Mucosa of descending colon (tissue), 3 donors: ENCODE measurements around the gene STK4. TPM values are rescaled to one million over a fixed set of nuclear protein-coding genes. Genes with fewer than 3 reads are reported as not detected.
A peak's percentile ranks its signal among the peaks of the same experiment; 100 is the strongest.

Source experiments
- ATAC-seq: fragments of 200-7000 bp; cut with Tn5 transposase; one replicate; pipeline ENCODE4 v1.9.1; 2020; ENCODE audit warnings: mild to moderate bottlenecking, moderate library complexity
- DNase-seq, 3 donors: peaks; one replicate each; pipeline ENCODE4 v3.0.0-alpha.2; 2020
- H3K36me3 ChIP-seq: fragments of 200-600 bp; one replicate; pipeline ENCODE4 v1.8.0; 2021; ENCODE audit warnings: low read depth, mild to moderate bottlenecking
- H3K4me1 ChIP-seq: fragments of 200-600 bp; one replicate; pipeline ENCODE4 v1.8.0; 2021; ENCODE audit warnings: low read depth, mild to moderate bottlenecking
- H3K4me3 ChIP-seq: fragments of 200-600 bp; one replicate; pipeline ENCODE4 v1.8.0; 2021; ENCODE audit warnings: mild to moderate bottlenecking
- H3K9me3 ChIP-seq: fragments of 200-600 bp; one replicate; pipeline ENCODE4 v1.8.0; 2021; ENCODE audit warnings: mild to moderate bottlenecking
- CTCF ChIP-seq: fragments of 200-600 bp; IDR thresholded peaks from one replicate; pipeline ENCODE4 v1.8.0; 2022; ENCODE audit warnings: antibody characterized with exemption, mild to moderate bottlenecking
- intact Hi-C, 2 donors: fragments of 100-400 bp; cut with DNase I in 1 of 2; cut with micrococcal nuclease in 1 of 2; formaldehyde crosslinking; loops; one replicate each; pipeline versions ENCODE4 v1.11.0 to v1.11.1; 2022; cut with DNase I, micrococcal nuclease
- total RNA-seq, 3 donors: library from RNA; stranded (reverse); fragmentation: NEBNext Ultra II Directional in 2 of 3; extraction: Animal tissue kit (Norgen Biotek cat#: 25700) in 2 of 3; gene quantifications; one replicate each; pipeline versions ENCODE4 v1.2.1 to v1.2.4, GENCODE V29; 2021 to 2023
- donor health status: DM: no; HTN: no; CAD: no; lungs with moderate emphysema.
- donor health status: DM: no; HTN: no; CAD: no.
- donor health status: DM: no; HTN: yes; CAD: no.

Gene STK4
- total RNA-seq, 3 donors from 2014 or later: 34.2 to 42.0 (median 36.6) TPM

DNA sequence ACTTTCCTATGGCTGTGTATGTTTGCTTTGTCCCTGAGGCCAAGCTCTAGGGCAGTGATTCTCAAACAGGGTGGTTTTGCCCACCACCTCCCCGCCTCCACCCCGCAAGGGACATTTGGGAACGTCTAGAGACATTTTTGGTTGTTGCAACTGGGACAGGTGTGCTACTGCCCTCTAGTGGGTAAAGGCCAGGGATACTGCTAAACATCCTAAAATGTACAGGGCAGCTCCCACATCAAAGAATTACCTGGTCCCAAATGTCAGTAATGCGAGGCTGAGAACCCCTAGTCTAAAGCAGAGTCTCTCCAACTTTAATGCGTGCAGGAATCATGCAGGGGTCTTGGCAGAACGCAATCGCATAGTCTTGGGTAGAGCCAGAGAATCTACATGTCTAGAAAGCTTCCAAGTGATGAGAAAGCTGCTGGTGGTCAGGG, 129.5 kb downstream of the STK4 start:
- peak in 1 of 3 donors; percentile 79 for DNase-seq
- Histone ChIP-seq H3K36me3 (no peaks in the 10 kb centered on the region), H3K9me3 (no peaks in the 10 kb centered on the region), H3K4me3 (no peak overlapping the region), H3K4me1 (no peaks in the 10 kb centered on the region)
- peak; percentile 70 for ATAC-seq
- intact Hi-C loops: no loop called here
- TF ChIP-seq CTCF: peak; percentile 56

DNA sequence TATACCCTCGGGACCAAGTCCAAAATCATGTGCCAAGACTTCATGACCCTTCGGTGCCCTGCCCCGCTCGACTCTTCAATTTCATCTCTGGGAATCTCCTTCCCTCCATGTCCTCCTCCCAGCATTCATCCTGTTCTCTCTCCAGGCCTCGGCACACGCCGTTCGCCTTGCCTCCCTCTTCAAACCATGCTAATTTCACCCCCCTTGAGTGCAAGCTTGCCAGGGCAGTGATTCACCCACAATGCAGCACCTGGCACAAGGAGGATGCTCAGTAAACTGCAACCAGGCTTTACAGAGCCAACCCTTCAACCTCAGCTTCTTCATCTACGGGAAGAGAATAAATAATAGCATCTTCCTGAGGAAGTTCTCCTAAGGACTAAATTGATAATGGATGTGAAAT, 130.5 kb downstream of the STK4 start:
- TF ChIP-seq CTCF: no peak
- no peak for DNase-seq
- H3K4me1 ChIP-seq: no peaks in the 10 kb centered on the region
- intact Hi-C loops: no loop called here
- H3K9me3 ChIP-seq: no peaks in the 10 kb centered on the region
- no peak overlapping the region for H3K4me3 ChIP-seq
- no peak for ATAC-seq
- no peaks in the 10 kb centered on the region for H3K36me3 ChIP-seq

DNA sequence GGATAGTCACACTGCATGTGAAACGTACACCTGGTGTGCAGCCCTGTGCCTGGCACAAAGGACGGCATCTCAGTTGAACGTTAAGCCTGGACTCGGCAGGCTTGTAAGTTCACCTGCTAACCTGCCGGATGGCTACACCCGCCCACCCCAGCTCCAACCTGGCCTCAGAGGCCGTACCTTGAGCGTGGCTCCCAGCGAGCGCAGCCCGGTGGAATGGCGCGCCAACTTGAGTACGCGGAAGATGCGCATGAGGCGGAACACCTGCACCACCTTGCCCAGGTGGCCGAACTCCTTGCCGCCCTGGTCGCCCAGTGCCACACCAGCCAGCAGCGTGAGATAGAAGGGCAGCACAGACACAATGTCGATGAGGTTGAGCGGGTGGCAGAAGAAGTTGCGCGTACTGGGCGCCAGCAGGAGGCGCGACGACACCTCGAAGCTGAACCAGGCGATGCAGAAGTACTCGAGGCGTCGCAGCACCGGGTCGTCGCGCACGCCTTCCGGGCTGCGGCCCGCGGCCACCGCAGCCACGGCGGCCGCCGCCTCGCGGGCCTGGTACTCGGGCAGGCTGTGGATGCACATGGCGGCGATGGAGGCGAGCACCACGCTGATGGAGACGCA, 131.3 kb downstream of the STK4 start:
- intact Hi-C loops: no loop called here
- Histone ChIP-seq H3K9me3 (no peaks in the 10 kb centered on the region), H3K4me3 (no peak overlapping the region), H3K36me3 (no peaks in the 10 kb centered on the region), H3K4me1 (no peaks in the 10 kb centered on the region)
- no peak for TF ChIP-seq CTCF
- ATAC-seq: peak; percentile 55
- DNase-seq: peak; percentile 57 to 63 (median 58)

DNA sequence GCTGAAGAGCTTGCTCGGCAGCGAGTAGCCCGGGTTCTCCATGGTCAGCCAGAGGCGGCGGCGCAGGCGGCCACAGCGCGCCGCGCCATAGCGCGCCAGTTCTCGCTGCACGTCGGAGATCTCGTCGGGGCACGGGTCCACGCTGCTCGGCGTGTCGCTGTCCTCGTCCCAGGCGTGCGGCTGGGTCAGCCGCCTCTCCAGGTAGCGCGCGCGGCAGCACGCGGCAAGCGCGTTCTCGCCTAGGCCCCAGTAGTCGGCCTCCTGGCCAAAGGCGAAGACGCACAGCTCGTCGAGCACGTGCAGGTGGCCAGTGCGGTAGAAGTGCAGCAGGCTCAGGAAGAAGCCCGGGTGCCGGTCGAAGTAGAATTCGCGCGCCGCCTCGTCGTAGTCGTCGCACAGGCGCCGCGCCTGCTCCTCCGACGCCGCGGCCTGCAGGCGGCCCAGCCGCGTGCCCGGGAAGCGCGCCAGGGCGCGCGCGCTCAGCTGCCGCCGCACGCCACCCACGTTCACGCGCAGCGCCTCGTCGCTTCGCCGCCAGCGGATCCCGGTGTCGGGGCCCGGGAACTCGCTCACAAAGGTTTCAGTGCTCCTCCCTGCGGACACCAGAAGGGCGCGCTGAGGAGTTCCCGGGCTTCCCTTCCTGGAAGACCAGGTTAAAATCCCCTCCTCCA, 131.9 kb downstream of the STK4 start:
- H3K4me3 ChIP-seq: no peak overlapping the region
- no peak for TF ChIP-seq CTCF
- no peaks in the 10 kb centered on the region for H3K4me1 ChIP-seq
- ATAC-seq (peak; percentile 35), DNase-seq (peak; percentile 25 to 56 (median 53))
- H3K9me3 ChIP-seq: no peaks in the 10 kb centered on the region
- H3K36me3 ChIP-seq: no peaks in the 10 kb centered on the region
- intact Hi-C loops: no loop called here

DNA sequence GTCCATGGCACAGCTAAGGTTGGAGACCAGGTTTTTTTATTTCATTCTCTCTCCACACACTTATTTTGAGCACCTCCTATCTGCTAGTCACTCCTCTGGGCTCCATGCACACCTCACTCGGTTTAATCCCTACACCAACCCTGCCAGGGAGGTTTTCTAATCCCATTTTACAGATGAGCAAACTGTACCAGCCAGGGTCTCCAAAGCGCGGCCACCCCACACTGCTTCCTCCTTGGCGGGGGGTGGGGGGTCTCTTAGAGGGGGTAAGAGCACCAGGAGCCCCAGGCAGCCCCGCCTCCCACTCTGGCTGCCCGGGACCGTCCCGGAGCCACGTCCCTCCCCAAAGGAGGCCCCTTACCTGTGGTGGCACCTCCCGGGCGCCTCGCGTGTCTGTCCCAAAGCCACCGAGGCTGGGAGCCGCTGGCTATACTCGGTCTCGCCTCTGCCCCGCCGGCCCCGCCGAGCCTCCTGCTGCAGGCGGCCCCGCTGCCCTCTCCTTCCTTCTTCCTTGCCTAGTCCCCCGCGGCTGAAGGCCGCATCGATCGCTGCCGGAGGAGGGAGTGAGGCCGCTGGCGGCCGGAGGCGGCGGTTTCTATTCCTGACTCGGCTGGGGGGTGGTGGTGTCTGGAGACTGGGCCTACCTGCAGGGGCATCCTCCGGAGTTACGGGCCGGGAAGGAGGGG, 134.4 kb downstream of the STK4 start, which contains the start of gene KCNS1:
Gene KCNS1 (minus strand): TSS at position 565 of the 683 bp plus-strand sequence. CDS start 1,891 bp downstream, outside the sequence.
- DNase-seq: peak in 1 of 3 donors; percentile 47
- no peaks in the 10 kb centered on the region for H3K9me3 ChIP-seq
- no peaks in the 10 kb centered on the region for H3K4me1 ChIP-seq
- H3K4me3 ChIP-seq: no peak within 1 kb of the TSS
- TF ChIP-seq CTCF: no peak
- no peaks in the 10 kb centered on the region for H3K36me3 ChIP-seq
- ATAC-seq: peak; percentile 49
- intact Hi-C loops: no loop called here
